NOMO-1 (cell line): ENCODE data around the gene USP31.

Experiments
- DNase-seq, 2 experiments: peaks; one replicate each; lab custom pipeline; 2025; ENCODE audit not compliant: unreplicated experiment in 2 of 2; lab: John Stamatoyannopoulos, UW

USP31 gene

DNA sequence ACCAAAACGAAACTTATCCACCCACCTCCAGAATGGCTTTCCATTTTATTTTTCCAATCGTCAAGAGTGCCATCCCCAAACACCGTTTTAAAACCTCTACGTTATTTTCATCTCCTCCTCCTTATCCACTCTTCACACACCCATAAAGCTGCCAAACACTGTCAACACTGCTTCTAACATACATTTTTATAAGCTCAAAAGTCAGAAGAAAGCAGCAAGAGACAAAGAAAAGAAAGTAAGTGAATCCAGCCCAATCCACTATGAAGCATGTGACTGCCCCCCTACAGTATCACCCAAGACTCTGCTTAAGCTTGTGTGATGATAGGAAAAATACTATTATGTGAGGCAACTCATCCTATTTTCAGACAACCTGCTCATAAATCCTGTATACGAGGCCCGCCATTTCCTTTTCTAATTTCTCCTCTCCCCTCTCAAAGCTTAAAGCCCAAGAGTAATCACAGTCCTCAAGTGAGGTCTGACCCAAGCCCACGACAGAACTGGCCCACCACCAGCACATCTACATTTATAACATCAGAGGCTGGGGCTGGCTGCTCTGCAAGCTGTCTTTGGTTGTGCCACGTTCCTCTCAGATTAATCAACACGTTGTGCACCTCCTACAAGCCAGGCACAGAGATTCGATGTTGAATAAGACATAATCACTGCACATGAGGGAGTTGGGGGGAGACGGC is 16.3 kb downstream of the USP31 start:
- no peak for DNase-seq

- DNase-seq: no peak
Observed at GRCh38 chr16:23131931-23132621, 17.2 kb downstream of the USP31 start.

DNA sequence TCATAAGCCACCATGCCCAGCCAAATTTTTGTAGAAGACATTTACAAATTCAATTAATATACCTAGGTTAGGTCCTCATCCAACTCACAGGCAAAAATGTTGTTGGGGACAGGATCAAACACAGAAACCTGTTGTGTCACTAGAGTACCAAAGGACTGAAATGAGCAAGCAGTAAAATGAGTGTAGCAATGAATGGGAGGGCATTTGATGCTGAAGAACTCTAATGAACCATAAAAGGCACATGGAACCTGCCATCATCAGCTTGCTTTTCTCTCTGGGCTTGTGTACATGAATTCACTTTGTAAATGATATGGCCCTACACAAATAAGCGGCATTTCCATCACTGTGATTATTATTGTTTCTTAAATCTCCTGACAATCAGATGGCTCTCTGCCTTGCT is 17.8 kb downstream of the USP31 start:
- no peak for DNase-seq

DNA sequence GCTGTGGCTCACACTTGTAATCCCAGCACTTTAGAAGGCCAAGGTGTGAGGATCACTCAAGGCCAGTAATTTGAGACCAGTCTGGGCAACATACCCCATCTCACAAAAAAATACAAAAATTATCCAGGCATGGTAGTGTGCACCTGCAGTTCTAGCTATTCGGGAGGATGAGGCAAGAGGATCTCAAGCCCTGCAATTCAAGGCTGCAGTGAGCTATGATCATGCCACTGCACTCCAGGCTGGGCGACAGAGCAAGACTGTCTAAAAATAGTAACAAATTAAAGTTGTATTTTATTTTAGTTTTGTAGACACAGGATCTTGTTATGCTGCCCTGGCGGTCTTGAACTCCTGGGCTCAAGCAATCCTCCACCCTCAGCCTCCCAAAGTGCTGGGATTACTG is 18.2 kb downstream of the USP31 start:
- DNase-seq: no peak

DNA sequence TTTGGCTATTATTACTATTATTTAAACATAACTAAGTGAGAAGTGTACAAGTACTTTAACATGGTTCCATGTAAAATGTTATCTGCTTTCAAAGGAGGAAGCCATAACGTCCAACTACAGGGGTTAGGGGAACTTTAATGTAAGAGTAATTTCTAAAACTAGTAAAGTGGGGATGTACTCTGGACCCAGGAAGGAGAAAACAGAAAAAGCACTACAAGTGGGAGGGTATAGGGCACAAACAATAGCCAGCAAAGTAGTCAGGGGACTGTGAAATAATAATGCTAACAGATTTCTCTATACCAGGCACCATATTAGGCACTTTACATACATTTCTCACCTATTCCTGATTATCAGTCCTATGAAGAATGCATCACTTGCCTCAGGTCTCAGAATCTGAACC is 19.6 kb downstream of the USP31 start:
- DNase-seq: no peak

DNA sequence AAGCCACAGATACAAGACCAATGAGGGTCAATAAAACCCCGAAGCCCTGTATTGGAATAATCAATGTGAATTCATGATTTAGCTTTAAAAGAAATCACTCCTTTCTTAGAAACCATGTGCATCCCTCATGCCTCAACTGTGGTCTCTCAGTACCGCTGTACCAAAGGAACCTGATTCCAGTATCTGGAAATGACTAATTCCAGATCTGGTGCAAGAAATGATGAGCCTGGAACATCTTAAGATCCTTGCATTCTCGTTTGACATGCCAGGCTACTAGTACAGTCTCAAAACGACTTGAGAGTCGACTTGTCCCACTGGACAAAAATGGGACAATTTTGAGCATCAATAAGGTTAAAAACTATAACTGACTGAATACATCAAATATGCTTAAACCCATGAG is 21.2 kb downstream of the USP31 start:
- DNase-seq: no peak

- no peak for DNase-seq
Observed at GRCh38 chr16:23125277-23125676, 24.0 kb downstream of the USP31 start.

DNA sequence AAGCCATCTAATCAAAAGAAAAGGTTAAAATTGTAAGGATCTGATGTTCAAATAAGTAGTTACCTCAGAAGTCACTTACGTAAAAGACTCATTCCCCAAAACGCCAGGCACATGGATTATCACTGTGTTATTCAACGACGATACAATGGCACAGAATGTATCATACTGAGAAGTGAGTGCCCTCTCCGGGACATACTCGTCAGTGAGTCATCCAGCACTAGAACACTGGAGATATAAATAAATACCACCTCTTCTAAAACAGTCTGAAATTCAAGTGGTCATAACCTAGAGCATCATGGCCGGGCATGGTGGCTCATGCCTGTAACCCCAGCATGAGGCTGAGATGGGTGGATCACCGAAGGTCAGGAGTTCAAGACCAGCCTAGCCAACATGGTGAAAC is 24.9 kb downstream of the USP31 start:
- DNase-seq: no peak

- no peak for DNase-seq
Observed at GRCh38 chr16:23122144-23122543, 27.1 kb downstream of the USP31 start.

GRCh38 chr16:23121024-23121423 is 28.2 kb downstream of the USP31 start:
- no peak for DNase-seq

GRCh38 chr16:23120562-23120961 is 28.7 kb downstream of the USP31 start:
- no peak for DNase-seq

GRCh38 chr16:23119570-23119969 is 29.7 kb downstream of the USP31 start:
- no peak for DNase-seq

- DNase-seq: no peak
Observed at GRCh38 chr16:23114131-23114904, 34.9 kb downstream of the USP31 start.

DNA sequence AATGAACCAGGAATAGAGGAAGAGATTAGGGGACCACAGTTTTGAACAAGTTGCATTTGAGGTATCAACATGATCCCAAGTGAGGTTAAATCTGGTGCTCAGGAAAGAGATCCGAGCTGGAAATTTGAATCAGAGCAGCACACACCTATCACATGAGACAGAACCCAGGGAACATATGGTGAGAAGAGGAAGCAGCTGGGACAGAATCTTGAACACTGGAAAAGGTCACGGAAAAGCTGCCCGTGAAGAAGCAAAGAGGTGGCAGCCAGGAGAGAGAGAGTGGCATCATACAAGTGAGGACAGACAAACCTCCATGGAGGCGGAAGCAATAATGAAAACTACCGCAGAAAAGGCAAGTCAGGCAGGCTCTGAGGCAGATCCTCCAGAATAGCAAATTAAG is 36.1 kb downstream of the USP31 start:
- DNase-seq: no peak

- no peak for DNase-seq
Observed at GRCh38 chr16:23110257-23110899, 38.9 kb downstream of the USP31 start.

- DNase-seq: no peak
Observed at GRCh38 chr16:23107936-23108335, 41.3 kb downstream of the USP31 start.

DNA sequence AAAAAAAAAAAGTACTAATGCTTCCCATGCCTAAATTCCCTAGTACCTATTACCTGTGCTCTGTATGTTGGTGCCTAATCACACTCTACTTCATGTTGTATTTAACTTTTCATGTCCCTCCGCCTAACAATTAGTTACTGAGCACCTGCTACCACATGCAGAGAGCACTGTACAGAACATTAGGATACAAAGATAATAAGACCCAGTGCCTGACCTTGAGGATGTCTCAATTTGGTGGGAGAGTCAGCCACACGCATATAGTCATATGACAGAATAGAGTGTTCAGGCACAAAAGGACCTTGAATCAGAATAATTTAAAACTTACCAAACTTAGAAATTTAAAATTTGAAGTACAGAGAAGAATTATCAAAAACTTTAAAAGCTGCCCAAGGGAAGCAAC is 42.1 kb downstream of the USP31 start:
- no peak for DNase-seq

- DNase-seq: no peak
Observed at GRCh38 chr16:23105309-23105708, 43.9 kb downstream of the USP31 start.

GRCh38 chr16:23104032-23104955 is 45.0 kb downstream of the USP31 start:
- no peak for DNase-seq

GRCh38 chr16:23103603-23104002 is 45.6 kb downstream of the USP31 start:
- DNase-seq: no peak
